H1 (cell line): ENCODE results near the gene CENPP. TPM values are rescaled to one million over a fixed set of nuclear protein-coding genes. Genes with fewer than 3 reads are reported as not detected.

Experiments used
- EP300 ChIP-seq, 2 experiments: IDR thresholded peaks; 1 replicate in 1 of 2; 2 replicates in 1 of 2; pipeline ENCODE4 v1.6.1; 2011 to 2012; ENCODE audit warnings: low read depth in 2 of 2, low read length in 2 of 2, mild to moderate bottlenecking in 2 of 2, borderline replicate concordance in 1 of 2, inconsistent platforms in 1 of 2, moderate library complexity in 1 of 2
- JUN ChIP-seq: IDR thresholded peaks from 2 replicates; pipeline ENCODE4 v1.6.1; 2011; ENCODE audit warnings: low read depth, mild to moderate bottlenecking, improper control_type of control experiment, low read length
- RAD21 ChIP-seq, 2 experiments: IDR thresholded peaks in 1 of 2; conservative IDR thresholded peaks in 1 of 2; 2 replicates each; pipeline ENCODE4 v1.6.1; 2011; ENCODE audit warnings: low read depth in 2 of 2, low read length in 2 of 2, improper control_type of control experiment in 1 of 2, inconsistent platforms in 1 of 2, mild to moderate bottlenecking in 1 of 2, moderate library complexity in 1 of 2
- polyA plus RNA-seq, 7 experiments: library from polyadenylated mRNA; depleted of rRNA in 3 of 7; stranded (reverse) in 5 of 7; unstranded in 2 of 7; fragments of >200 nt in 5 of 7; fragments of 200-250 nt in 2 of 7; gene quantifications; 1 replicate in 5 of 7; 2 replicates in 1 of 7; 4 replicates in 1 of 7; pipeline versions ENCODE4 v1.2.1 to v1.2.3, GENCODE V29; 2011 to 2013; ENCODE audit warnings: missing spikeins in 2 of 7, mixed read lengths in 2 of 7
- total RNA-seq: library from RNA; stranded (reverse); fragmentation: NEBNext Ultra II Directional; extraction: Animal tissue kit (Norgen Biotek cat#: 25700); gene quantifications from 2 replicates; pipeline ENCODE4 v1.2.1, GENCODE V29; 2021
- TF ChIP-seq, protein P1 (sequence below), 3 experiments: IDR thresholded peaks; 1 replicate in 2 of 3; 2 replicates in 1 of 3; pipeline versions ENCODE4 v1.5.1 to v1.6.1; 2011; ENCODE audit warnings: low read length in 3 of 3, mild to moderate bottlenecking in 3 of 3, inconsistent platforms in 2 of 3, low read depth in 1 of 3, moderate library complexity in 1 of 3; ENCODE audit not compliant: insufficient read depth in 1 of 3; ENCODE audit errors: control extremely low read depth in 1 of 3

Gene CENPP
- total and polyA plus RNA-seq, 2 of the 8 experiments (the other 6 are each of a cell fraction or from before 2014, with no cell fraction given), result 2.7 to 10.8 TPM

- TF ChIP-seq RAD21 (IDR thresholded peaks at IDR 0.05 in 1 of 2, conservative IDR thresholded peaks at IDR 0.05 in 1 of 2; ENCODE audit: low read depth in 2 of 2, low read length in 2 of 2) (no peak), EP300 (IDR thresholded peaks at IDR 0.05; ENCODE audit: borderline replicate concordance in 1 of 2, low read depth in 2 of 2, low read length in 2 of 2) (no peak), JUN (no peak)
- TF ChIP-seq, protein P1, sequence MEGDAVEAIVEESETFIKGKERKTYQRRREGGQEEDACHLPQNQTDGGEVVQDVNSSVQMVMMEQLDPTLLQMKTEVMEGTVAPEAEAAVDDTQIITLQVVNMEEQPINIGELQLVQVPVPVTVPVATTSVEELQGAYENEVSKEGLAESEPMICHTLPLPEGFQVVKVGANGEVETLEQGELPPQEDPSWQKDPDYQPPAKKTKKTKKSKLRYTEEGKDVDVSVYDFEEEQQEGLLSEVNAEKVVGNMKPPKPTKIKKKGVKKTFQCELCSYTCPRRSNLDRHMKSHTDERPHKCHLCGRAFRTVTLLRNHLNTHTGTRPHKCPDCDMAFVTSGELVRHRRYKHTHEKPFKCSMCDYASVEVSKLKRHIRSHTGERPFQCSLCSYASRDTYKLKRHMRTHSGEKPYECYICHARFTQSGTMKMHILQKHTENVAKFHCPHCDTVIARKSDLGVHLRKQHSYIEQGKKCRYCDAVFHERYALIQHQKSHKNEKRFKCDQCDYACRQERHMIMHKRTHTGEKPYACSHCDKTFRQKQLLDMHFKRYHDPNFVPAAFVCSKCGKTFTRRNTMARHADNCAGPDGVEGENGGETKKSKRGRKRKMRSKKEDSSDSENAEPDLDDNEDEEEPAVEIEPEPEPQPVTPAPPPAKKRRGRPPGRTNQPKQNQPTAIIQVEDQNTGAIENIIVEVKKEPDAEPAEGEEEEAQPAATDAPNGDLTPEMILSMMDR (IDR thresholded peaks at IDR 0.05; ENCODE audit: control extremely low read depth in 1 of 3, insufficient read depth in 1 of 3, low read depth in 1 of 3, low read length in 3 of 3), result no peak
Observed at GRCh38 chr9:92392690-92393089, 66.9 kb downstream of the CENPP start (continued).
